Stimulated activated naive CD8-positive, alpha-beta T cell treated with anti-CD3 and anti-CD28 coated beads, Interleukin-15, amount 100 ng/mL, for 72 hours (primary cell): ENCODE measurements around the gene FAM167B.
A peak's percentile ranks its signal among the peaks of the same experiment; 100 is the strongest.
"Not testable (repeated sequence)": the region's sequence is repeated elsewhere in the genome, so short reads cannot be mapped to it uniquely, and the experiment has no call there.

Experiments used
- ATAC-seq: fragments of 150-1000 bp; cut with Tn5 transposase; 2 replicates; pipeline ENCODE4 v1.10.0; 2021; ENCODE audit warnings: mild to moderate bottlenecking, moderate library complexity
- DNase-seq, 2 donors: peaks; one replicate each; pipeline ENCODE4 v3.0.0; 2021 to 2022
- H3K27ac Mint-ChIP-seq, 2 donors: one replicate each; pipeline ENCODE4 v1.8.0; 2022; ENCODE audit warnings: mild to moderate bottlenecking in 2 of 2, mixed read lengths in 2 of 2, moderate library complexity in 2 of 2
- H3K27me3 Mint-ChIP-seq: one replicate; pipeline ENCODE4 v1.8.0; 2022; ENCODE audit warnings: mixed read lengths
- H3K4me1 Mint-ChIP-seq: one replicate; pipeline ENCODE4 v1.8.0; 2022; ENCODE audit warnings: mild to moderate bottlenecking, mixed read lengths
- H3K4me3 Mint-ChIP-seq, 2 donors: one replicate each; pipeline ENCODE4 v1.8.0; 2022; ENCODE audit warnings: mild to moderate bottlenecking in 2 of 2, mixed read lengths in 2 of 2, moderate library complexity in 1 of 2
- H3K9me3 Mint-ChIP-seq, 2 donors: one replicate each; pipeline ENCODE4 v1.8.0; 2022; ENCODE audit warnings: mixed read lengths in 2 of 2

The FAM167B gene

DNA sequence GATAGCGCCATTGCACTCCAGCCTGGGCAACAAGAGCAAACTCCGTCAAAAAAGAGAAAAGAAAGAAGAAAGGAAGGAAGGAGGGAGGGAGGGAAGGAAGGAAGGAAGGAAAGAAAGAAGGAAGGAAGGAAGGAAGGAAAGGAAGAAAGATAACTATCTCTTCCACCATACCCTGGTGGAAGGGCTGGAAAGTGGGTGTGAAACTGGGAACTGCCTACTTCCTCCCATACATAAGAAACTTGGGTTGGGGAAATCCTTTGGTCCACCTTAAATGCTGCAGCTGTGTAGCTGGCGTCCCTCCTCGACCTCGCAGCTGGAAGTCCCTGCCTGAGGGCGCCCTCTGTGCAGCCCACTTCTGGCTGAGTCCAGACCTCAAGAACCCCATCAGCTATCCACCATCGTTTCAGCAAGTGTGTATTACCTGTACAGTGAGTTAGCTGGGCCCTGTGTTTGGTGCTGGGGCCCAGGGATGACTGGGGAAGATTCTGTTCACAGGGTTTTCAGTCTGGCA, 4.6 kb upstream of the FAM167B start:
- Mint-ChIP-seq H3K27ac (no peak overlapping the region), H3K4me1 (peaks cover 42% of the 10 kb centered on the region), H3K9me3 (no peaks in the 10 kb centered on the region), H3K4me3 (peak overlapping the region; percentile 17 to 46), H3K27me3 (no peaks in the 10 kb centered on the region)
- DNase-seq (no peak), ATAC-seq (no peak)

DNA sequence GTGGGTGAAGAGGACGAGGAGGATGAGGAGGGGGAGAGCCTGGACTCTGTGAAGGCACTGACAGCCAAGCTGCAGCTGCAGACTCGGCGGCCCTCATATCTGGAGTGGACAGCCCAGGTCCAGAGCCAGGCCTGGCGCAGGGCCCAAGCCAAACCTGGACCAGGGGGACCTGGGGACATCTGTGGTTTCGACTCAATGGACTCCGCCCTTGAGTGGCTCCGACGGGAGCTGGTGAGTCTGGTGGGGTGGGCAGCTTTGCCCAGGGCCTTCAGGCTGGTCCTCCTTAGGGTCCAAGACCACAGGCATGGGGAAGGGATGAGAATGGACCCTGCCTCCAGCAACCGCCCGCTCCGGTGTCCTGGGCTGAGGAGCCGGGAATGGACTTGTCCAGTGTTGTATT, 430 bp downstream of the FAM167B start:
- H3K4me3 Mint-ChIP-seq, result peak overlapping the region in 1 of 2 donors; percentile 98
- no peaks in the 10 kb centered on the region for H3K27me3 Mint-ChIP-seq
- peaks cover 60% of the 10 kb centered on the region for H3K4me1 Mint-ChIP-seq
- no peak for DNase-seq
- no peak for ATAC-seq
- no peaks in the 10 kb centered on the region for H3K9me3 Mint-ChIP-seq
- H3K27ac Mint-ChIP-seq, result peak overlapping the region; percentile 29 to 30

GRCh38 chr1:32247983-32248889, 1.2 kb downstream of the FAM167B start:
- ATAC-seq, result peak; percentile 34
- peaks cover 60% of the 10 kb centered on the region for H3K4me1 Mint-ChIP-seq
- no peaks in the 10 kb centered on the region for H3K9me3 Mint-ChIP-seq
- peak; percentile 84 to 86 for DNase-seq
- peak overlapping the region; percentile 98 for H3K4me3 Mint-ChIP-seq
- H3K27me3 Mint-ChIP-seq, result no peaks in the 10 kb centered on the region
- peak overlapping the region; percentile 4 to 88 for H3K27ac Mint-ChIP-seq

DNA sequence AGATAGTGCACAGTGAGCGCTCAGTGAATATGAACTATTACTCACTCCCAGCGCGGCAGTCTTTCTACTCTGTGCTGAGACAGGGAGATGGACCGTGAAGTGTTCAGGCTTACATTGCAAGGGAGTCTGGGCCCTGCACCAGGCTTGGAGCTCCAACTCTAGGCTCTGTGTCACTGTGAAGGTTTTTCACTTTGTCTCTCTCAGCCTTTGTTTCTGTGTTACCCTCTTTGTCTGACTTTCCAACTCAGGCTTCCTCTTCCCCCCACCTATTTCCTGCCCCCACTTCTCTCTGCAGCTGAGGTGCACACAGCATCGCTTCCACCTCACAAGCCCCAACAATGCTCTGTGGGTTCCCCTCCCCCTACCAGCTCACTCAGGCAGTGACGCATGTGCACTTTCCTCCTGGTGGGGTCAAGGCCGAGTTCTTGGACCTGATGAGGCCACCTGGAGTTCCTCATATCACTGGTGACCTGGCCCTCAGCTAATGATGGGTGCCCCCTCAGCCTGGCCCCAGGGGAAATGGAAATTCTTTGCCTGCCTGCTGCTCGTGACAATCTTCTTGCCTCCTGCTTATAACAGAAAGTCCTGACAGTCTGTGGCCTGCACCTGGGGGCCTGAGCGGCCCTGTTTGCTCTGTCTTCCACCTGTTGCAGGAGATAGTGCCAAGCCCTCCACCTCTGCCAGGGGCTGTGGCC, 3.0 kb downstream of the FAM167B start:
- DNase-seq (peak; percentile 74 to 87), ATAC-seq (peak; percentile 82)
- Mint-ChIP-seq H3K27me3 (no peaks in the 10 kb centered on the region), H3K4me1 (peaks cover 72% of the 10 kb centered on the region), H3K9me3 (no peaks in the 10 kb centered on the region), H3K4me3 (peak overlapping the region; percentile 98), H3K27ac (peak overlapping the region; percentile 97 to 98)

- H3K27me3 Mint-ChIP-seq, result no peaks in the 10 kb centered on the region
- peaks cover 68% of the 10 kb centered on the region for H3K4me1 Mint-ChIP-seq
- peak within 1 kb of the TSS; percentile 98 for H3K4me3 Mint-ChIP-seq
- ATAC-seq (peak; percentile 68), DNase-seq (peak; percentile 78 to 84)
- H3K27ac Mint-ChIP-seq, result peak within 1 kb of the TSS; percentile 97 to 98
- no peaks in the 10 kb centered on the region for H3K9me3 Mint-ChIP-seq
These were observed 4.1 kb downstream of the FAM167B start, which contains the start of gene LCK for GRCh38 chr1:32250893-32251716. TSS of gene LCK (plus strand) at chr1:32251265. CDS start at chr1:32274330, 23,065 bp downstream.

DNA sequence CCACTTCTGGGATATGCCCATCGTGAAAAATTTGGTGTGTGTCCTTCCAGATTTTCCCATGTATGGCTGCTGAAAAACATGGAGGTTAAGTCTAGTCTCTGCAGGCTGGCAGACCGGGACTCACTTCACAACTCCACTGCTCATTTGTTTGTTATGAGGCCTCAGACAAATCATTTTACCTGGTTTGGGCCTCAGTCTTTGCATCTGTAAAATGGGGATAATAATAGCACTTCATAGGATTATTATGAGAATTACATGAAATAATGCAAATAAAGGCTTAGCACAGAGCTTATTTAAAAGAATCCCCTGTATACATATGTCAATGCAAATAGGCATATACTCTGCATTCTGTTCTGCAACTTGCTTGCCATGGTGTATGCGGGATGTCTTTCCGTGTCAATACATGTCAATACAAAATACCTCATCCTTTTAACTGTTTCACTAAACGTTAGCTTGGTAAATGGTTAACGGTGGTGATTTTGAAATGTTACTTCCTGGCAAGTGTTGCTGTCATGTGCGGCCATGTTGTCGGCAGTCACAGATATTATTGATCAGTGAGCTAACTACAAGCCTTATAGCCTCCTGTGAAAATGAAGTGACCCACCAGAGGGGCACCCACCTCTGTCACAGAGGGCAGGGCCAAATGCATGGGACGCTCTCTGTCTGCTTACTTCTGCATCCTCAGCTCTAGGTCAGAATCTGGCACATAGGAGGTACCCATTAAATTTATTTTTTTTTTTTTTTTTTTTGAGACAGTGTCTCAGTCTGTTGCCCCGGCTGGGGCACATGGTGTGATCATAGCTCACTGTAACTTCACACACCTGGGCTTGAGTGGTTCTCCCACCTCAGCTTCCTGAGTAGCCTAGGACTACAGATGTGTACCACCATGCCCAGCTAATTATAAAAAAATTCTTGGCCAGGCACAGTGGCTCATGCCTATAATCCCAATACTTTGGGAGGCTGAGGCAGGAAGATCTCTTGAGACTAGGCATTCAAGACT, 8.3 kb downstream of the FAM167B start:
- ATAC-seq, result peak; percentile 8
- no peaks in the 10 kb centered on the region for H3K9me3 Mint-ChIP-seq
- peak in 1 of 2 donors; percentile 45 for DNase-seq
- H3K27ac Mint-ChIP-seq, result peak overlapping the region; percentile 17 to 37
- no peaks in the 10 kb centered on the region for H3K27me3 Mint-ChIP-seq
- peak overlapping the region; percentile 79 to 98 for H3K4me3 Mint-ChIP-seq
- peaks cover 57% of the 10 kb centered on the region for H3K4me1 Mint-ChIP-seq

GRCh38 chr1:32256473-32257226, 9.6 kb downstream of the FAM167B start:
- no peaks in the 10 kb centered on the region for H3K27me3 Mint-ChIP-seq
- peak overlapping the region; percentile 79 to 84 for H3K4me3 Mint-ChIP-seq
- ATAC-seq (peak; percentile 11), DNase-seq (no peak)
- H3K9me3 Mint-ChIP-seq, result no peaks in the 10 kb centered on the region
- H3K27ac Mint-ChIP-seq, result peak overlapping the region; percentile 90 to 99
- peaks cover 53% of the 10 kb centered on the region for H3K4me1 Mint-ChIP-seq

GRCh38 chr1:32257227-32257508, 10.1 kb downstream of the FAM167B start:
- peaks cover 54% of the 10 kb centered on the region for H3K4me1 Mint-ChIP-seq
- no peaks in the 10 kb centered on the region for H3K27me3 Mint-ChIP-seq
- ATAC-seq (no peak), DNase-seq (no peak)
- peak overlapping the region; percentile 54 to 90 for H3K27ac Mint-ChIP-seq
- H3K4me3 Mint-ChIP-seq, result peak overlapping the region; percentile 79 to 84
- H3K9me3 Mint-ChIP-seq, result no peaks in the 10 kb centered on the region

DNA sequence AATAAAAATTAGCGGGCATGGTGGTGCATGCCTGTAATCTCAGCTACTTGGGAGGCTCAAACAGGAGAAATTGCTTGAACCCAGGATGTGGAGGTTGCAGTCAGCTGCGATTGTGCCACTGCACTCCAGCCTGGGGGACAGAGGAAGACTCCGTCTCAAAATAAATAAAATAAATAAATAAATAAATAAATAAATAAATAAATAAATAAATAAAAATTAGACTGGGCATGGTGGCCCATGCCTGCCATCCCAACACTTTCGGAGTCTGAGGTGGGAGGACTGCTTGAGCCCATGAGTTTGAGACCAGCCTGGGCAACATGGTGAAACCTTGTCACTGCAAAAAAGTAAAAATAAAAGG, 16.2 kb downstream of the FAM167B start:
- not testable (repeated sequence) for DNase-seq, H3K27me3 Mint-ChIP-seq, H3K9me3 Mint-ChIP-seq, ATAC-seq
- H3K4me3 Mint-ChIP-seq, result peak overlapping the region in 1 of 2 donors; percentile 54
- peak overlapping the region in 1 of 2 donors; percentile 88 for H3K27ac Mint-ChIP-seq
- peaks cover 67% of the 10 kb centered on the region for H3K4me1 Mint-ChIP-seq

DNA sequence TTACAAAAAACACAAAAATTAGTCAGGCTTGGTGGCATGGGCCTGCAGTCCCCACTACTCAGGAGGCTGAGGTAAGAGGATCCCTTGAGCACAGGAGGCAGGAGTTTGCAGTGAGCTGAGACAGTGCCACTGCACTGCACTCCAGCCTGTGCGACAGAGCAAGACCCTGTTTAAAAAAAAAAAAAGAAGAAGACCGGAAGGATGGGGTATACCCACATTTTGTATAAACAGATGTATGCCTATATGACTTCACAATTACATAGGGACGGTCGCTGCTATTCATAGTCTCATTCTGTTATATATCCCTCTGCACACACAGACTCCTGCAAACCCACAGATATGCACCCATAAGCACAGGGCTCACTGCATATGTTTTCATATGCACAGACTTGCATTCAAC, 16.7 kb downstream of the FAM167B start:
- H3K27me3 Mint-ChIP-seq, result no peaks in the 10 kb centered on the region
- peak overlapping the region; percentile 54 to 64 for H3K4me3 Mint-ChIP-seq
- peaks cover 0 to 3% of the 10 kb centered on the region in 2 donors for H3K9me3 Mint-ChIP-seq
- DNase-seq (peak in 1 of 2 donors; percentile 56), ATAC-seq (peak; percentile 92)
- H3K27ac Mint-ChIP-seq, result peak overlapping the region; percentile 10 to 28
- peaks cover 68% of the 10 kb centered on the region for H3K4me1 Mint-ChIP-seq

DNA sequence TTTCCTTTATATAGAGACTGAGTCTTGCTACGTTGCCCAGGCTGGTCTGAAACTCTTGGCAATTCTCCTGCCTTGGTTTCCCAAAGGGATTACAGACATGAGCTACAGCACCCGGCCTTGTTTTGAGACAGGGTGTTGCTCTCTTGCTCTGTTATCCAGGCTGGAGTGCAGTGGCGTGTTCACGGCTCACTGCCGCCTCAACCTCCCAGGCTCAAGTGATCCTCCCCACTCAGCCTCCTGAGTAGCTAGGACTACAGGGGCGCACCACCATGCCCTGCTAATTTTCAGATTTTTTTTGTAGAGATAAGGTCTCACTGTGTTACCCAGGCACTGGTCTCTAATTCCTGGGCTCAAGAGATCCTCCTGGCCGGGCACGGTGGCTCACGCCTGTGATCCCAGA, 18.8 kb downstream of the FAM167B start:
- DNase-seq (no peak), ATAC-seq (no peak)
- Mint-ChIP-seq H3K4me3 (peak overlapping the region; percentile 15 to 60), H3K27ac (peak overlapping the region; percentile 88 to 91), H3K27me3 (no peaks in the 10 kb centered on the region), H3K9me3 (peaks cover 0 to 3% of the 10 kb centered on the region in 2 donors), H3K4me1 (peaks cover 72% of the 10 kb centered on the region)

DNA sequence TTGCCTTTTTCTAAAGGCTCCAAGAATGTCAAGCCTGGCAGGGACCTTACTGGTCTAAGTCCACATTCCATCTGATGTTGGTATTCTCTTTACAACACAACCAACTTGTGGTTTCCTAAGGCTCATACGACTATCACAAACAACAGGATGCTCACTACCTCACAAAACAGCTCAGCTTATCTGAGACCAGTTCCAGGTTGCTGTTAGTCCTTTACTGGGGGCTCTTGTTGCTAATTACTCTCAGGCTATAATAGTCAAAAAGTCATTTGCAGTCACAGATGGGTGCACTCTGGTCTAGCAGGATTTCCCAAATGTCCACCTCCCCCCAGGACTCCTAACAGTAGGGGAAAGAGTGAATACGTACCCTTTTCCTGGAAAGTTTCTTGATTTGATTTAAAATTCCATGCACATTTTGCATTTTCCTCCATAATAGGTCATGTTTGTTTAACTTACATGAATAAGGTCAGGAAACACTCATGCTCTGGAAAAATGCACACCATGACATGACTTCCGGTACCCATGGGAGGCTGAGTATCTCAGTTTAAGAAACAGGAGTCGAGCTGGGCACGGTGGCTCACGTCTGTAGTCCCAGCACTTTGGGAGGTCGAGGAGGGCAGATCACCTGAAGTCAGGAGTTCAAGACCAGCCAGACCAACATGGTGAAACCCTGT, 20.0 kb downstream of the FAM167B start:
- no peak for DNase-seq
- peak; percentile 47 for ATAC-seq
- H3K27me3 Mint-ChIP-seq, result no peaks in the 10 kb centered on the region
- peak overlapping the region; percentile 81 to 97 for H3K27ac Mint-ChIP-seq
- H3K4me3 Mint-ChIP-seq, result peak overlapping the region; percentile 81 to 83
- H3K4me1 Mint-ChIP-seq, result peaks cover 84% of the 10 kb centered on the region
- H3K9me3 Mint-ChIP-seq, result peaks cover 0 to 3% of the 10 kb centered on the region in 2 donors

- DNase-seq (no peak), ATAC-seq (no peak)
- H3K4me1 Mint-ChIP-seq, result peaks cover 86% of the 10 kb centered on the region
- H3K9me3 Mint-ChIP-seq, result peaks cover 0 to 3% of the 10 kb centered on the region in 2 donors
- peak overlapping the region in 1 of 2 donors; percentile 72 for H3K27ac Mint-ChIP-seq
- no peak overlapping the region for H3K4me3 Mint-ChIP-seq
- no peaks in the 10 kb centered on the region for H3K27me3 Mint-ChIP-seq
These were observed 22.7 kb downstream of the FAM167B start for GRCh38 chr1:32269744-32270143.
